Naive thymus-derived CD4-positive, alpha-beta T cell (primary cell): Measurements from ENCODE around the gene PRKCA. TPM values are rescaled to one million over a fixed set of nuclear protein-coding genes. Genes with fewer than 3 reads are reported as not detected.
A peak's percentile ranks its signal among the peaks of the same experiment; 100 is the strongest.

Source experiments
- ATAC-seq: fragments of 150-1000 bp; cut with Tn5 transposase; 2 replicates; pipeline ENCODE4 v1.10.0; 2021; ENCODE audit warnings: mild to moderate bottlenecking, moderate library complexity
- CTCF ChIA-PET: fragments of 350-600 bp; sonication (Branson Sonifier 250); formaldehyde crosslinking; loops from one replicate; lab custom pipeline; 2021; ENCODE audit warnings: antibody characterized with exemption; lab: Charles Lee
- POLR2A ChIA-PET: fragments of 350-600 bp; sonication (Branson Sonifier 250); formaldehyde crosslinking; loops from one replicate; lab custom pipeline; 2021; ENCODE audit warnings: antibody characterized with exemption, inconsistent platforms; lab: Charles Lee
- DNase-seq, 9 donors: peaks; one replicate each; pipeline versions ENCODE4 v3.0.0 to v3.0.0-alpha.2; 2020 to 2022; ENCODE audit warnings: mixed read lengths in 1 of 9
- H3K27ac ChIP-seq: one replicate; pipeline ENCODE4 v1.7.0; 2013; ENCODE audit warnings: mild to moderate bottlenecking, low read depth, low read length, moderate library complexity
- H3K27me3 ChIP-seq, 2 donors: one replicate each; pipeline ENCODE4 v1.7.0; 2013; ENCODE audit warnings: low read length in 2 of 2, mild to moderate bottlenecking in 2 of 2, moderate library complexity in 2 of 2; ENCODE audit not compliant: control insufficient read depth in 2 of 2, insufficient read depth in 2 of 2
- H3K36me3 ChIP-seq, 3 experiments: 1 replicate in 2 of 3; 2 replicates in 1 of 3; pipeline ENCODE4 v1.7.0; 2013; ENCODE audit warnings: low read length in 3 of 3, mild to moderate bottlenecking in 3 of 3, moderate library complexity in 1 of 3; ENCODE audit not compliant: insufficient read depth in 3 of 3, control insufficient read depth in 2 of 3
- H3K4me1 ChIP-seq, 2 donors: one replicate each; pipeline ENCODE4 v1.7.0; 2013; ENCODE audit warnings: low read length in 2 of 2, mild to moderate bottlenecking in 2 of 2, moderate library complexity in 1 of 2; ENCODE audit not compliant: control insufficient read depth in 2 of 2, insufficient read depth in 2 of 2
- H3K4me3 ChIP-seq: 2 replicates; pipeline ENCODE4 v1.7.0; 2013; ENCODE audit warnings: mild to moderate bottlenecking, low read length
- H3K9me3 ChIP-seq, 3 experiments: 1 replicate in 2 of 3; 2 replicates in 1 of 3; pipeline ENCODE4 v1.7.0; 2013; ENCODE audit warnings: low read length in 3 of 3; ENCODE audit not compliant: control insufficient read depth in 2 of 3
- H3K27ac Mint-ChIP-seq, 9 donors: one replicate each; pipeline ENCODE4 v1.8.0; 2020 to 2022; ENCODE audit warnings: mixed read lengths in 9 of 9, mild to moderate bottlenecking in 8 of 9, moderate library complexity in 5 of 9, inconsistent platforms in 2 of 9
- H3K27me3 Mint-ChIP-seq, 5 donors: one replicate each; pipeline ENCODE4 v1.8.0; 2021 to 2022; ENCODE audit warnings: mixed read lengths in 5 of 5, mild to moderate bottlenecking in 1 of 5
- H3K36me3 Mint-ChIP-seq, 5 donors: one replicate each; pipeline ENCODE4 v1.8.0; 2020 to 2022; ENCODE audit warnings: mixed read lengths in 5 of 5, mild to moderate bottlenecking in 3 of 5, inconsistent platforms in 1 of 5
- H3K4me1 Mint-ChIP-seq, 7 donors: one replicate each; pipeline ENCODE4 v1.8.0; 2020 to 2022; ENCODE audit warnings: mixed read lengths in 7 of 7, mild to moderate bottlenecking in 3 of 7, inconsistent platforms in 1 of 7
- H3K4me3 Mint-ChIP-seq, 10 donors: one replicate each; pipeline ENCODE4 v1.8.0; 2020 to 2022; ENCODE audit warnings: mild to moderate bottlenecking in 10 of 10, mixed read lengths in 10 of 10, moderate library complexity in 6 of 10, inconsistent platforms in 2 of 10
- H3K9me3 Mint-ChIP-seq, 11 donors: one replicate each; pipeline ENCODE4 v1.8.0; 2020 to 2022; ENCODE audit warnings: mixed read lengths in 11 of 11, mild to moderate bottlenecking in 4 of 11, inconsistent platforms in 1 of 11, moderate library complexity in 1 of 11
- intact Hi-C, 2 donors: fragments of 100-400 bp; cut with micrococcal nuclease; formaldehyde crosslinking; loops; one replicate each; pipeline ENCODE4 v1.15.1; 2023
- polyA plus RNA-seq, 2 donors: library from polyadenylated mRNA; unstranded; fragments of 300-500 nt; fragmentation: Illumina TruSeq; gene quantifications; one replicate each; pipeline ENCODE4 v1.2.3, GENCODE V29; 2021
- total RNA-seq, 6 experiments: library from RNA in 5 of 6; stranded (reverse) in 5 of 6; gene quantifications; 1 replicate in 5 of 6; 2 replicates in 1 of 6; pipeline ENCODE4 v1.2.3 and lab custom pipeline; 2021 to 2026

PRKCA gene
- total and polyA plus RNA-seq, 7 experiments from 2014 or later, result 4.1 to 186 (median 122) TPM

GRCh38 chr17:66777689-66778225 lies 475.3 kb downstream of the PRKCA start:
- ATAC-seq (no peak), DNase-seq (no peak)
- H3K27me3 Mint-ChIP-seq, result no peaks in the 10 kb centered on the region
- Histone ChIP-seq H3K4me1 (no peaks in the 10 kb centered on the region), H3K4me3 (no peak overlapping the region), H3K9me3 (no peaks in the 10 kb centered on the region), H3K27me3 (no peaks in the 10 kb centered on the region), H3K36me3 (peaks cover 0 to 80% (median 21%) of the 10 kb centered on the region in 3 experiments), H3K27ac (no peak overlapping the region)
- POLR2A ChIA-PET, result interaction anchor here (0.6 kb wide), 1 partner anchor 572 kb away, joined by 3 read pairs; no protein-coding TSS in a partner anchor
- H3K4me3 Mint-ChIP-seq, result no peak overlapping the region
- intact Hi-C loops, result no loop called here
- H3K9me3 Mint-ChIP-seq, result peaks cover 0 to 3% (median 0%) of the 10 kb centered on the region in 11 donors
- H3K4me1 Mint-ChIP-seq, result peaks cover 0 to 7% (median 0%) of the 10 kb centered on the region in 7 donors
- peaks cover 13 to 51% (median 26%) of the 10 kb centered on the region in 5 donors for H3K36me3 Mint-ChIP-seq
- no peak overlapping the region for H3K27ac Mint-ChIP-seq
- CTCF ChIA-PET, result no interaction called here

- no peak overlapping the region for H3K4me3 Mint-ChIP-seq
- peaks cover 13 to 59% (median 26%) of the 10 kb centered on the region in 5 donors for H3K36me3 Mint-ChIP-seq
- Histone ChIP-seq H3K9me3 (no peaks in the 10 kb centered on the region), H3K4me1 (no peaks in the 10 kb centered on the region), H3K27ac (no peak overlapping the region), H3K27me3 (no peaks in the 10 kb centered on the region), H3K36me3 (peaks cover 0 to 82% (median 21%) of the 10 kb centered on the region in 3 experiments), H3K4me3 (no peak overlapping the region)
- no peak for DNase-seq
- H3K27ac Mint-ChIP-seq, result no peak overlapping the region
- peaks cover 0 to 7% (median 0%) of the 10 kb centered on the region in 7 donors for H3K4me1 Mint-ChIP-seq
- ATAC-seq, result no peak
- no peaks in the 10 kb centered on the region for H3K27me3 Mint-ChIP-seq
- CTCF ChIA-PET, result interaction anchor here (0.6 kb wide), 1 partner anchor 22 kb away, joined by 4 read pairs; no protein-coding TSS in a partner anchor
- peaks cover 0 to 3% (median 0%) of the 10 kb centered on the region in 11 donors for H3K9me3 Mint-ChIP-seq
- POLR2A ChIA-PET, result no interaction called here
- intact Hi-C loops, result no loop called here
Observed at GRCh38 chr17:66778531-66779236, 476.3 kb downstream of the PRKCA start.

GRCh38 chr17:66779237-66779606 lies 476.8 kb downstream of the PRKCA start:
- no peak overlapping the region for H3K4me3 ChIP-seq
- no peaks in the 10 kb centered on the region for H3K4me1 ChIP-seq
- Mint-ChIP-seq H3K9me3 (peaks cover 0 to 3% (median 0%) of the 10 kb centered on the region in 11 donors), H3K4me3 (no peak overlapping the region), H3K36me3 (peaks cover 13 to 54% (median 23%) of the 10 kb centered on the region in 5 donors), H3K27me3 (no peaks in the 10 kb centered on the region), H3K27ac (peak overlapping the region in 3 of 9 donors; percentile 31 to 61 (median 43)), H3K4me1 (peaks cover 0 to 7% (median 0%) of the 10 kb centered on the region in 7 donors)
- H3K36me3 ChIP-seq, result peaks cover 0 to 82% (median 21%) of the 10 kb centered on the region in 3 experiments
- DNase-seq (no peak), ATAC-seq (no peak)
- H3K27me3 ChIP-seq, result no peaks in the 10 kb centered on the region
- POLR2A ChIA-PET, result no interaction called here
- no peak overlapping the region for H3K27ac ChIP-seq
- intact Hi-C loops, result no loop called here
- H3K9me3 ChIP-seq, result no peaks in the 10 kb centered on the region
- CTCF ChIA-PET, result no interaction called here

- Mint-ChIP-seq H3K9me3 (no peaks in the 10 kb centered on the region), H3K27ac (peak overlapping the region in 3 of 9 donors; percentile 3 to 81 (median 73)), H3K36me3 (peaks cover 6 to 45% (median 20%) of the 10 kb centered on the region in 5 donors), H3K4me1 (peaks cover 0 to 1% (median 0%) of the 10 kb centered on the region in 7 donors), H3K4me3 (no peak overlapping the region), H3K27me3 (no peaks in the 10 kb centered on the region)
- intact Hi-C loops, result no loop called here
- Histone ChIP-seq H3K4me1 (no peaks in the 10 kb centered on the region), H3K4me3 (no peak overlapping the region), H3K27ac (no peak overlapping the region), H3K9me3 (no peaks in the 10 kb centered on the region), H3K36me3 (peaks cover 0 to 77% (median 10%) of the 10 kb centered on the region in 3 experiments), H3K27me3 (no peaks in the 10 kb centered on the region)
- CTCF ChIA-PET, result no interaction called here
- POLR2A ChIA-PET, result no interaction called here
- ATAC-seq, result no peak
- no peak for DNase-seq
Observed at GRCh38 chr17:66781135-66781534, 478.7 kb downstream of the PRKCA start.

- Mint-ChIP-seq H3K4me1 (peaks cover 0 to 5% (median 0%) of the 10 kb centered on the region in 7 donors), H3K27me3 (no peaks in the 10 kb centered on the region), H3K4me3 (no peak overlapping the region), H3K27ac (peak overlapping the region in 1 of 9 donors; percentile 67), H3K9me3 (no peaks in the 10 kb centered on the region), H3K36me3 (peaks cover 13 to 52% (median 24%) of the 10 kb centered on the region in 5 donors)
- POLR2A ChIA-PET, result no interaction called here
- Histone ChIP-seq H3K4me3 (no peak overlapping the region), H3K9me3 (no peaks in the 10 kb centered on the region), H3K36me3 (peaks cover 0 to 79% (median 10%) of the 10 kb centered on the region in 3 experiments), H3K4me1 (no peaks in the 10 kb centered on the region), H3K27ac (no peak overlapping the region), H3K27me3 (no peaks in the 10 kb centered on the region)
- intact Hi-C loops, result no loop called here
- CTCF ChIA-PET, result interaction anchor here (0.6 kb wide), 1 partner anchor 9 kb away, joined by 4 read pairs; no protein-coding TSS in a partner anchor
- DNase-seq, result no peak
- ATAC-seq, result no peak
Observed at GRCh38 chr17:66782851-66783250, 480.4 kb downstream of the PRKCA start.

- peaks cover 0 to 12% (median 0%) of the 10 kb centered on the region in 7 donors for H3K4me1 Mint-ChIP-seq
- ChIA-PET CTCF (no interaction called here), POLR2A (interaction anchor here (0.7 kb wide), 1 partner anchor 350 kb away, joined by 3 read pairs; no protein-coding TSS in a partner anchor)
- DNase-seq, result no peak
- peaks cover 13 to 58% (median 30%) of the 10 kb centered on the region in 5 donors for H3K36me3 Mint-ChIP-seq
- H3K27me3 Mint-ChIP-seq, result no peaks in the 10 kb centered on the region
- Histone ChIP-seq H3K4me3 (no peak overlapping the region), H3K27me3 (no peaks in the 10 kb centered on the region), H3K9me3 (no peaks in the 10 kb centered on the region), H3K4me1 (no peaks in the 10 kb centered on the region), H3K36me3 (peaks cover 0 to 81% (median 9%) of the 10 kb centered on the region in 3 experiments), H3K27ac (no peak overlapping the region)
- peak overlapping the region in 2 of 9 donors; percentile 10 to 32 for H3K27ac Mint-ChIP-seq
- H3K4me3 Mint-ChIP-seq, result no peak overlapping the region
- peaks cover 0 to 2% (median 0%) of the 10 kb centered on the region in 11 donors for H3K9me3 Mint-ChIP-seq
- intact Hi-C loops, result no loop called here
- ATAC-seq, result no peak
Observed at GRCh38 chr17:66783656-66784381, 481.4 kb downstream of the PRKCA start.
